ENCODE data around the gene GOLGA5. TPM values are rescaled to one million over a fixed set of nuclear protein-coding genes. Genes with fewer than 3 reads are reported as not detected.
"Not testable (repeated sequence)": the region's sequence is repeated elsewhere in the genome, so short reads cannot be mapped to it uniquely, and the experiment has no call there.

GOLGA5 gene
- total RNA-seq, 1 experiment from 2014 or later = 23.5 TPM

GRCh38 chr14:92847749-92848148 lies 53.6 kb downstream of the GOLGA5 start:
- POLR2A ChIA-PET (ENCODE audit: unreplicated experiment) = no interaction called here
- intact Hi-C loops (cut with micrococcal nuclease) = no loop called here
- no peak overlapping the region for H3K27ac ChIP-seq (ENCODE audit: low read length)

GRCh38 chr14:92848887-92849286 lies 54.8 kb downstream of the GOLGA5 start:
- H3K36me3 ChIP-seq (ENCODE audit: low read depth, low read length) = no peaks in the 10 kb centered on the region
- no peak for DNase-seq
- no peak overlapping the region for H3K4me3 ChIP-seq (ENCODE audit: low read length)
- TF ChIP-seq CTCF (conservative IDR thresholded peaks at IDR 0.05; ENCODE audit: low read depth, low read length) (no peak), EZH2phosphoT487 (IDR thresholded peaks at IDR 0.05; ENCODE audit: borderline replicate concordance, low read length) (no peak), EZH2 (IDR thresholded peaks at IDR 0.05; ENCODE audit: low read length, unreplicated experiment) (no peak)
- H4K20me1 ChIP-seq (ENCODE audit: low read length) = no peaks in the 10 kb centered on the region
- no peak overlapping the region for H3K27ac ChIP-seq (ENCODE audit: low read length)
- H3K79me2 ChIP-seq (ENCODE audit: low read length) = no peaks in the 10 kb centered on the region
- H3K9ac ChIP-seq (ENCODE audit: low read length) = no peak overlapping the region
- no TSS peak for BruUV-seq (replicated peaks)
- no peaks in the 10 kb centered on the region for H3K27me3 ChIP-seq (ENCODE audit: low read length)
- H3F3A ChIP-seq (ENCODE audit: low read length, unreplicated experiment) = no peaks in the 10 kb centered on the region
- no peaks in the 10 kb centered on the region; the same call in 1 of the 2 replicates for H3K4me1 ChIP-seq (ENCODE audit: insufficient read depth, low read length)
- H3K9me2 ChIP-seq (replicated peaks; ENCODE audit: low read length) = no peaks in the 10 kb centered on the region
- no peak for ATAC-seq
- no peak overlapping the region for H3K4me2 ChIP-seq (ENCODE audit: low read length)
- H3K9me3 ChIP-seq (ENCODE audit: low read length) = no peaks in the 10 kb centered on the region
- ChIA-PET CTCF (no interaction called here), POLR2A (ENCODE audit: unreplicated experiment) (no interaction called here)
- H2AFZ ChIP-seq (ENCODE audit: low read length) = no peak overlapping the region
- intact Hi-C loops (cut with micrococcal nuclease) = no loop called here

More at GRCh38 chr14:92847749-92848148, 53.6 kb downstream of the GOLGA5 start:
- no peaks in the 10 kb centered on the region for H3K36me3 ChIP-seq (ENCODE audit: low read depth, low read length)
- no peaks in the 10 kb centered on the region for H3K27me3 ChIP-seq (ENCODE audit: low read length)
- H3K4me1 ChIP-seq (ENCODE audit: insufficient read depth, low read length) = no peaks in the 10 kb centered on the region; the same call in 1 of the 2 replicates
- H2AFZ ChIP-seq (ENCODE audit: low read length) = no peak overlapping the region
- no peak overlapping the region for H3K4me2 ChIP-seq (ENCODE audit: low read length)
- CTCF ChIA-PET = no interaction called here
- BruUV-seq (replicated peaks) = no TSS peak
- no peaks in the 10 kb centered on the region for H3F3A ChIP-seq (ENCODE audit: low read length, unreplicated experiment)
- no peak overlapping the region for H3K4me3 ChIP-seq (ENCODE audit: low read length)
- ATAC-seq = no peak
- H3K79me2 ChIP-seq (ENCODE audit: low read length) = no peaks in the 10 kb centered on the region
- H3K9ac ChIP-seq (ENCODE audit: low read length) = no peak overlapping the region
- no peaks in the 10 kb centered on the region for H3K9me3 ChIP-seq (ENCODE audit: low read length)
- H4K20me1 ChIP-seq (ENCODE audit: low read length) = no peaks in the 10 kb centered on the region
- no peaks in the 10 kb centered on the region for H3K9me2 ChIP-seq (replicated peaks; ENCODE audit: low read length)
- no peak for DNase-seq
- no peak for TF ChIP-seq EZH2phosphoT487 (IDR thresholded peaks at IDR 0.05; ENCODE audit: borderline replicate concordance, low read length)
- no peak for TF ChIP-seq CTCF (conservative IDR thresholded peaks at IDR 0.05; ENCODE audit: low read depth, low read length)
- no peak for TF ChIP-seq EZH2 (IDR thresholded peaks at IDR 0.05; ENCODE audit: low read length, unreplicated experiment)

- H3K9me3 ChIP-seq (ENCODE audit: low read length) = no peaks in the 10 kb centered on the region
- no peaks in the 10 kb centered on the region for H3F3A ChIP-seq (ENCODE audit: low read length, unreplicated experiment)
- ChIA-PET POLR2A (ENCODE audit: unreplicated experiment) (no interaction called here), CTCF (no interaction called here)
- no peak overlapping the region for H3K9ac ChIP-seq (ENCODE audit: low read length)
- no peak overlapping the region for H3K4me3 ChIP-seq (ENCODE audit: low read length)
- BruUV-seq (replicated peaks) = no TSS peak
- no peaks in the 10 kb centered on the region for H3K79me2 ChIP-seq (ENCODE audit: low read length)
- intact Hi-C loops (cut with micrococcal nuclease) = no loop called here
- H3K4me1 ChIP-seq (ENCODE audit: insufficient read depth, low read length) = no peaks in the 10 kb centered on the region; the same call in 1 of the 2 replicates
- H3K27me3 ChIP-seq (ENCODE audit: low read length) = no peaks in the 10 kb centered on the region
- TF ChIP-seq CTCF (conservative IDR thresholded peaks at IDR 0.05; ENCODE audit: low read depth, low read length) (no peak), EZH2 (IDR thresholded peaks at IDR 0.05; ENCODE audit: low read length, unreplicated experiment) (no peak), EZH2phosphoT487 (IDR thresholded peaks at IDR 0.05; ENCODE audit: borderline replicate concordance, low read length) (no peak)
- H3K36me3 ChIP-seq (ENCODE audit: low read depth, low read length) = no peaks in the 10 kb centered on the region
- no peak overlapping the region for H3K27ac ChIP-seq (ENCODE audit: low read length)
- no peak overlapping the region for H2AFZ ChIP-seq (ENCODE audit: low read length)
- H3K9me2 ChIP-seq (replicated peaks; ENCODE audit: low read length) = no peaks in the 10 kb centered on the region
- H4K20me1 ChIP-seq (ENCODE audit: low read length) = no peaks in the 10 kb centered on the region
- DNase-seq (no peak), ATAC-seq (no peak)
- H3K4me2 ChIP-seq (ENCODE audit: low read length) = no peak overlapping the region
Measured at GRCh38 chr14:92850492-92850891, 56.4 kb downstream of the GOLGA5 start.

- CTCF ChIA-PET; BruUV-seq (replicated peaks); H4K20me1 ChIP-seq (ENCODE audit: low read length); H3K9me3 ChIP-seq (ENCODE audit: low read length); H3K27me3 ChIP-seq (ENCODE audit: low read length); H3K9me2 ChIP-seq (replicated peaks; ENCODE audit: low read length); H3F3A ChIP-seq (ENCODE audit: low read length, unreplicated experiment); H2AFZ ChIP-seq (ENCODE audit: low read length); ATAC-seq; POLR2A ChIA-PET (ENCODE audit: unreplicated experiment); DNase-seq; H3K36me3 ChIP-seq (ENCODE audit: low read depth, low read length); H3K79me2 ChIP-seq (ENCODE audit: low read length); H3K4me3 ChIP-seq (ENCODE audit: low read length); H3K4me2 ChIP-seq (ENCODE audit: low read length); intact Hi-C loops (cut with micrococcal nuclease); H3K9ac ChIP-seq (ENCODE audit: low read length); H3K27ac ChIP-seq (ENCODE audit: low read length); H3K4me1 ChIP-seq (ENCODE audit: insufficient read depth, low read length): not testable (repeated sequence)
Measured at GRCh38 chr14:92853136-92853535, 59.0 kb downstream of the GOLGA5 start.

Data from PC-3 (cell line).